BLaER1 treated with 17β-estradiol and CSF1 and Interleukin-3, amounts not matched to agents 10 nM and 100 nM (cell line): ENCODE data around the gene SLC22A7.

ENCODE experiments used
- H3K27ac ChIP-seq, 11 experiments: shearing (Covaris generic); formaldehyde crosslinking; 2 replicates each; pipeline ENCODE4 v1.8.1; 2022
- H3K27me3 ChIP-seq, 11 experiments: shearing (Covaris generic); formaldehyde crosslinking; 2 replicates each; pipeline ENCODE4 v1.8.1; 2022
- H3K36me3 ChIP-seq, 11 experiments: shearing (Covaris generic); formaldehyde crosslinking; 2 replicates each; pipeline ENCODE4 v1.8.1; 2022
- H3K4me1 ChIP-seq, 10 experiments: shearing (Covaris generic); formaldehyde crosslinking; 2 replicates each; pipeline ENCODE4 v1.8.1; 2022
- H3K4me2 ChIP-seq, 11 experiments: shearing (Covaris generic); formaldehyde crosslinking; 2 replicates each; pipeline ENCODE4 v1.8.1; 2022
- H3K4me3 ChIP-seq, 10 experiments: shearing (Covaris generic); formaldehyde crosslinking; 2 replicates each; pipeline ENCODE4 v1.8.1; 2022
- H3K9ac ChIP-seq, 11 experiments: shearing (Covaris generic); formaldehyde crosslinking; 2 replicates each; pipeline ENCODE4 v1.8.1; 2022
- H3K9me3 ChIP-seq, 11 experiments: shearing (Covaris generic); formaldehyde crosslinking; replicated peaks in 1 of 11; 2 replicates each; pipeline ENCODE4 v1.8.1; 2022
- H4K20me1 ChIP-seq, 11 experiments: shearing (Covaris generic); formaldehyde crosslinking; 2 replicates each; pipeline ENCODE4 v1.8.1; 2022
- Cebpa-rat ChIP-seq, 11 experiments: shearing (Covaris generic); IDR thresholded peaks; 2 replicates each; pipeline ENCODE4 v1.8.1; 2022

The SLC22A7 gene

GRCh38 chr6:43297644-43298564 is at the start of gene SLC22A7:
Gene SLC22A7, plus strand, starts transcription at chr6:43298260. Its CDS starts 99 bp downstream, at chr6:43298359.
- Histone ChIP-seq H3K4me2 (no peak within 1 kb of the TSS; a peak in 1 of 22 replicates), H3K9ac (no peak within 1 kb of the TSS), H3K9me3 (no peaks in the 10 kb centered on the region), H3K4me3 (no peak within 1 kb of the TSS), H4K20me1 (no peaks in the 10 kb centered on the region), H3K4me1 (peaks cover 0 to 10% (median 2%) of the 10 kb centered on the region in 10 experiments; a peak in 5 of 20 replicates), H3K27me3 (no peaks in the 10 kb centered on the region), H3K36me3 (no peaks in the 10 kb centered on the region), H3K27ac (no peak within 1 kb of the TSS)
- TF ChIP-seq Cebpa-rat (IDR thresholded peaks at IDR 0.05) = no peak

- peaks cover 0 to 18% (median 0%) of the 10 kb centered on the region in 11 experiments; a peak in 4 of 22 replicates for H4K20me1 ChIP-seq
- no peak for TF ChIP-seq Cebpa-rat (IDR thresholded peaks at IDR 0.05)
- no peak overlapping the region for H3K9ac ChIP-seq
- peaks cover 66 to 100% (median 93%) of the 10 kb centered on the region in 11 experiments for H3K27me3 ChIP-seq
- H3K9me3 ChIP-seq = no peaks in the 10 kb centered on the region
- H3K36me3 ChIP-seq = no peaks in the 10 kb centered on the region
- H3K4me2 ChIP-seq = no peak overlapping the region
- no peak overlapping the region for H3K4me3 ChIP-seq
- H3K4me1 ChIP-seq = peaks cover 7 to 32% (median 22%) of the 10 kb centered on the region in 10 experiments; a peak in 19 of 20 replicates
- H3K27ac ChIP-seq = no peak overlapping the region
Observed at GRCh38 chr6:43248791-43249190, 49.3 kb upstream of the SLC22A7 start.

GRCh38 chr6:43250992-43251373 is 47.1 kb upstream of the SLC22A7 start:
- H3K36me3 ChIP-seq = no peaks in the 10 kb centered on the region
- peaks cover 7 to 32% (median 22%) of the 10 kb centered on the region in 10 experiments; a peak in 18 of 20 replicates for H3K4me1 ChIP-seq
- no peaks in the 10 kb centered on the region for H3K9me3 ChIP-seq
- TF ChIP-seq Cebpa-rat (IDR thresholded peaks at IDR 0.05) = no peak
- no peak overlapping the region for H3K4me3 ChIP-seq
- no peak overlapping the region for H3K27ac ChIP-seq
- peak overlapping the region in 3 of 11 experiments; percentile 6 to 15 (median 12); a peak in 2 of 22 replicates for H3K4me2 ChIP-seq
- H3K27me3 ChIP-seq = peaks cover 44 to 91% (median 74%) of the 10 kb centered on the region in 11 experiments
- peaks cover 0 to 13% (median 0%) of the 10 kb centered on the region in 11 experiments; a peak in 3 of 22 replicates for H4K20me1 ChIP-seq
- no peak overlapping the region for H3K9ac ChIP-seq

GRCh38 chr6:43253401-43253800 is 44.7 kb upstream of the SLC22A7 start:
- Histone ChIP-seq H4K20me1 (peaks cover 0 to 13% (median 0%) of the 10 kb centered on the region in 11 experiments; a peak in 2 of 22 replicates), H3K4me2 (no peak overlapping the region), H3K36me3 (no peaks in the 10 kb centered on the region), H3K9me3 (no peaks in the 10 kb centered on the region), H3K4me1 (peaks cover 0 to 18% (median 11%) of the 10 kb centered on the region in 10 experiments; a peak in 12 of 20 replicates), H3K4me3 (no peak overlapping the region), H3K27me3 (peaks cover 37 to 67% (median 57%) of the 10 kb centered on the region in 11 experiments), H3K9ac (no peak overlapping the region), H3K27ac (no peak overlapping the region)
- no peak for TF ChIP-seq Cebpa-rat (IDR thresholded peaks at IDR 0.05)

GRCh38 chr6:43254138-43254817 is 43.8 kb upstream of the SLC22A7 start:
- Histone ChIP-seq H3K4me2 (no peak overlapping the region), H3K36me3 (no peaks in the 10 kb centered on the region), H3K9me3 (no peaks in the 10 kb centered on the region), H3K4me3 (no peak overlapping the region), H3K9ac (no peak overlapping the region), H3K4me1 (peaks cover 0 to 18% (median 11%) of the 10 kb centered on the region in 10 experiments; a peak in 12 of 20 replicates), H3K27me3 (peaks cover 29 to 58% (median 48%) of the 10 kb centered on the region in 11 experiments), H4K20me1 (peaks cover 0 to 13% (median 0%) of the 10 kb centered on the region in 11 experiments; a peak in 2 of 22 replicates), H3K27ac (no peak overlapping the region)
- TF ChIP-seq Cebpa-rat (IDR thresholded peaks at IDR 0.05) = no peak

- Histone ChIP-seq H3K9ac (no peak overlapping the region), H3K4me2 (no peak overlapping the region), H4K20me1 (peaks cover 0 to 13% (median 0%) of the 10 kb centered on the region in 11 experiments; a peak in 2 of 22 replicates), H3K4me3 (no peak overlapping the region), H3K4me1 (peaks cover 0 to 18% (median 11%) of the 10 kb centered on the region in 10 experiments; a peak in 12 of 20 replicates), H3K36me3 (no peaks in the 10 kb centered on the region), H3K9me3 (no peaks in the 10 kb centered on the region), H3K27me3 (peaks cover 29 to 53% (median 42%) of the 10 kb centered on the region in 11 experiments), H3K27ac (no peak overlapping the region)
- TF ChIP-seq Cebpa-rat (IDR thresholded peaks at IDR 0.05) = no peak
Observed at GRCh38 chr6:43254846-43255245, 43.2 kb upstream of the SLC22A7 start.

- TF ChIP-seq Cebpa-rat (IDR thresholded peaks at IDR 0.05) = no peak
Observed at GRCh38 chr6:43255408-43256054, 42.5 kb upstream of the SLC22A7 start.

GRCh38 chr6:43256670-43257366 is 41.2 kb upstream of the SLC22A7 start:
- Histone ChIP-seq H3K36me3 (no peaks in the 10 kb centered on the region), H3K9me3 (no peaks in the 10 kb centered on the region), H3K27me3 (peaks cover 10 to 33% (median 22%) of the 10 kb centered on the region in 11 experiments), H4K20me1 (peaks cover 0 to 13% (median 0%) of the 10 kb centered on the region in 11 experiments; a peak in 2 of 22 replicates), H3K27ac (no peak overlapping the region), H3K4me3 (no peak overlapping the region), H3K4me2 (peak overlapping the region in 3 of 11 experiments; percentile 27 to 67 (median 61); a peak in 5 of 22 replicates), H3K9ac (no peak overlapping the region), H3K4me1 (peaks cover 0 to 18% (median 0%) of the 10 kb centered on the region in 10 experiments; a peak in 5 of 20 replicates)
- no peak for TF ChIP-seq Cebpa-rat (IDR thresholded peaks at IDR 0.05)

More at GRCh38 chr6:43255408-43256054, 42.5 kb upstream of the SLC22A7 start:
- Histone ChIP-seq H3K27me3 (peaks cover 23 to 46% (median 35%) of the 10 kb centered on the region in 11 experiments), H3K9me3 (no peaks in the 10 kb centered on the region), H4K20me1 (peaks cover 0 to 13% (median 0%) of the 10 kb centered on the region in 11 experiments; a peak in 2 of 22 replicates), H3K4me2 (no peak overlapping the region), H3K4me1 (peaks cover 0 to 18% (median 11%) of the 10 kb centered on the region in 10 experiments; a peak in 12 of 20 replicates), H3K4me3 (no peak overlapping the region), H3K9ac (no peak overlapping the region), H3K36me3 (no peaks in the 10 kb centered on the region), H3K27ac (no peak overlapping the region)
